PC-9 (cell line): Measurements from ENCODE around the gene KRT36. TPM values are rescaled to one million over a fixed set of nuclear protein-coding genes. Genes with fewer than 3 reads are reported as not detected.
A peak's percentile ranks its signal among the peaks of the same experiment; 100 is the strongest.

Experiments used
- BruUV-seq: library from RNA; stranded (reverse); fragments of 400-500 nt; replicated peaks from 2 replicates; lab custom pipeline; 2021; lab: Mats Ljungman, UMichigan
- CTCF ChIA-PET: fragments of 300-600 bp; sonication (Branson Sonifier 250); formaldehyde crosslinking; loops from one replicate; lab custom pipeline; 2022; ENCODE audit warnings: antibody characterized with exemption; lab: Charles Lee
- POLR2A ChIA-PET: fragments of 300-600 bp; sonication (Branson Sonifier 250); formaldehyde crosslinking; loops from one replicate; lab custom pipeline; 2022; ENCODE audit warnings: antibody characterized with exemption; ENCODE audit not compliant: unreplicated experiment; lab: Charles Lee
- DNase-seq, 2 experiments: peaks; one replicate each; pipeline versions ENCODE4 v3.0.0 to v3.0.0-alpha.2; 2015 to 2022; ENCODE audit warnings: mixed read lengths in 1 of 2
- H2AFZ ChIP-seq: fragments of 200-600 bp; sonication (generic); 2 replicates; pipeline ENCODE4 v1.8.1; 2017; ENCODE audit warnings: antibody characterized with exemption
- H3F3A ChIP-seq: fragments of 200-600 bp; sonication (generic); 2 replicates; pipeline ENCODE4 v1.8.1; 2017; ENCODE audit warnings: antibody characterized with exemption, mild to moderate bottlenecking, low read depth; ENCODE audit not compliant: insufficient read depth
- H3K27ac ChIP-seq: fragments of 200-600 bp; sonication (generic); 2 replicates; pipeline ENCODE4 v1.6.1; 2016; ENCODE audit warnings: mixed run types
- H3K27me3 ChIP-seq: fragments of 200-600 bp; sonication (generic); 2 replicates; pipeline ENCODE4 v1.6.1; 2016; ENCODE audit warnings: low read depth, mixed run types; ENCODE audit not compliant: insufficient read depth
- H3K36me3 ChIP-seq: fragments of 200-600 bp; sonication (generic); 2 replicates; pipeline ENCODE4 v1.6.1; 2016; ENCODE audit warnings: low read depth, mixed run types
- H3K4me1 ChIP-seq: fragments of 200-600 bp; sonication (generic); replicated peaks from 2 replicates; pipeline ENCODE4 v1.6.1; 2016; ENCODE audit warnings: mixed run types; ENCODE audit not compliant: insufficient read depth
- H3K4me2 ChIP-seq: fragments of 200-600 bp; sonication (generic); 2 replicates; pipeline ENCODE4 v1.6.1; 2017; ENCODE audit warnings: mixed run types
- H3K4me3 ChIP-seq: fragments of 200-600 bp; sonication (generic); 2 replicates; pipeline ENCODE4 v1.6.1; 2016; ENCODE audit warnings: mixed run types
- H3K79me2 ChIP-seq: fragments of 200-600 bp; sonication (generic); 2 replicates; pipeline ENCODE4 v1.6.1; 2017; ENCODE audit warnings: low read depth, mixed run types
- H3K9me2 ChIP-seq: fragments of 200-600 bp; sonication (generic); 2 replicates; pipeline ENCODE4 v1.8.1; 2017; ENCODE audit warnings: mild to moderate bottlenecking; ENCODE audit not compliant: insufficient read depth
- H3K9me3 ChIP-seq: fragments of 200-600 bp; sonication (generic); 2 replicates; pipeline ENCODE4 v1.8.1; 2016; ENCODE audit warnings: low read depth; ENCODE audit not compliant: insufficient read depth
- H4K20me1 ChIP-seq: fragments of 200-600 bp; sonication (generic); 2 replicates; pipeline ENCODE4 v1.8.1; 2017; ENCODE audit not compliant: insufficient read depth
- CTCF ChIP-seq: fragments of 200-600 bp; sonication (generic); conservative IDR thresholded peaks from 2 replicates; pipeline ENCODE4 v1.6.1; 2017; ENCODE audit warnings: mixed run types, antibody characterized with exemption, mild to moderate bottlenecking, moderate library complexity
- EZH2 ChIP-seq: fragments of 200-600 bp; sonication (generic); IDR thresholded peaks from 2 replicates; pipeline ENCODE4 v1.8.0; 2017; ENCODE audit warnings: antibody characterized with exemption, low read depth
- intact Hi-C: fragments of 100-400 bp; cut with micrococcal nuclease; formaldehyde crosslinking; loops from one replicate; pipeline ENCODE4 v1.10.0; 2022; ENCODE audit not compliant: unreplicated experiment
- total RNA-seq: library from RNA; stranded (reverse); gene quantifications from 2 replicates; pipeline ENCODE4 v1.2.3, GENCODE V29; 2021

KRT36 gene
- total RNA-seq, 1 experiment from 2014 or later, result not detected

- Histone ChIP-seq H3K4me3 (no peak overlapping the region), H3K4me2 (peak overlapping the region; percentile 75), H3K27me3 (no peaks in the 10 kb centered on the region), H3K36me3 (no peaks in the 10 kb centered on the region), H3F3A (peaks cover 72% of the 10 kb centered on the region), H3K9me2 (no peaks in the 10 kb centered on the region), H3K4me1 (peaks cover 96% of the 10 kb centered on the region), H3K9me3 (no peaks in the 10 kb centered on the region), H2AFZ (no peak overlapping the region), H3K79me2 (peaks cover 7% of the 10 kb centered on the region; the same call in 1 of the 2 replicates), H4K20me1 (no peaks in the 10 kb centered on the region), H3K27ac (peak overlapping the region; percentile 80)
- TF ChIP-seq EZH2 (no peak), CTCF (no peak)
- ChIA-PET CTCF (interaction anchor here (1.0 kb wide), 1 partner anchor 34 kb away, joined by 3 read pairs; no protein-coding TSS in a partner anchor), POLR2A (interaction anchor here (0.7 kb wide), 1 partner anchor 9 kb away, joined by 18 read pairs; no protein-coding TSS in a partner anchor)
- peak in 1 of 2 experiments; percentile 70 for DNase-seq
- no TSS peak for BruUV-seq
- intact Hi-C loops, result no loop called here
These were observed 48.3 kb upstream of the KRT36 start for GRCh38 chr17:41537990-41538389.

- no peaks in the 10 kb centered on the region for H3K9me3 ChIP-seq
- H3K36me3 ChIP-seq, result no peaks in the 10 kb centered on the region
- ChIA-PET CTCF (no interaction called here), POLR2A (no interaction called here)
- H3K4me1 ChIP-seq, result peaks cover 98% of the 10 kb centered on the region
- H3K79me2 ChIP-seq, result peaks cover 7% of the 10 kb centered on the region; the same call in 1 of the 2 replicates
- H3F3A ChIP-seq, result peaks cover 71% of the 10 kb centered on the region
- no peak overlapping the region for H2AFZ ChIP-seq
- H4K20me1 ChIP-seq, result no peaks in the 10 kb centered on the region
- no peak overlapping the region for H3K4me3 ChIP-seq
- H3K9me2 ChIP-seq, result no peaks in the 10 kb centered on the region
- TF ChIP-seq CTCF (no peak), EZH2 (no peak)
- H3K27me3 ChIP-seq, result no peaks in the 10 kb centered on the region
- H3K27ac ChIP-seq, result peak overlapping the region; percentile 80
- DNase-seq, result no peak
- H3K4me2 ChIP-seq, result peak overlapping the region; percentile 75
- intact Hi-C loops, result no loop called here
- no TSS peak for BruUV-seq
These were observed 47.9 kb upstream of the KRT36 start for GRCh38 chr17:41537614-41537954.

- H3K27me3 ChIP-seq, result no peaks in the 10 kb centered on the region
- intact Hi-C loops, result loop anchor here (1.0 kb wide), 1 partner anchor 9 kb away; the partner anchor contains the start of gene KRT19
- POLR2A ChIA-PET, result interaction anchor here (0.6 kb wide), 4 partner anchors 11 to 121 kb away, joined by 3 to 6 read pairs (median 4); no protein-coding TSS in a partner anchor
- no peak overlapping the region for H3K4me3 ChIP-seq
- H3K4me2 ChIP-seq, result peak overlapping the region; percentile 75
- H3K4me1 ChIP-seq, result peaks cover 98% of the 10 kb centered on the region
- H3F3A ChIP-seq, result peaks cover 67% of the 10 kb centered on the region
- BruUV-seq, result no TSS peak
- H3K9me3 ChIP-seq, result no peaks in the 10 kb centered on the region
- H3K79me2 ChIP-seq, result peaks cover 7% of the 10 kb centered on the region; the same call in 1 of the 2 replicates
- no peak for TF ChIP-seq CTCF
- H3K36me3 ChIP-seq, result no peaks in the 10 kb centered on the region
- no peak for DNase-seq
- CTCF ChIA-PET, result interaction anchor here (1.9 kb wide), 1 partner anchor 12 kb away, joined by 6 read pairs; no protein-coding TSS in a partner anchor
- no peak overlapping the region for H2AFZ ChIP-seq
- no peaks in the 10 kb centered on the region for H3K9me2 ChIP-seq
- H3K27ac ChIP-seq, result peak overlapping the region; percentile 80
- no peaks in the 10 kb centered on the region for H4K20me1 ChIP-seq
These were observed 47.3 kb upstream of the KRT36 start for GRCh38 chr17:41536741-41537613.
